H1 (cell line): Measurements from ENCODE around the gene KIF21A. TPM values are rescaled to one million over a fixed set of nuclear protein-coding genes. Genes with fewer than 3 reads are reported as not detected.

Experiments used
- CTCF ChIA-PET: fragments of 300-600 bp; sonication (Branson Sonifier 250); formaldehyde crosslinking; loops from one replicate; lab custom pipeline; 2021; ENCODE audit not compliant: partially characterized antibody; lab: Charles Lee
- POLR2A ChIA-PET: fragments of 300-600 bp; sonication (Branson Sonifier 250); formaldehyde crosslinking; loops from one replicate; lab custom pipeline; 2021; ENCODE audit warnings: inconsistent platforms; ENCODE audit not compliant: partially characterized antibody; lab: Charles Lee
- DNase-seq, 2 experiments: peaks; one replicate each; pipeline versions ENCODE4 v3.0.0 to v3.0.0-alpha.2; 2010 to 2022; ENCODE audit warnings: low spot score in 2 of 2, low read depth in 1 of 2, mixed read lengths in 1 of 2
- FAIRE-seq: peaks from 2 replicates; lab custom pipeline; 2011; peaks lifted over from hg19 to GRCh38; lab: Jason Lieb, UNC
- H2AFZ ChIP-seq: 2 replicates; pipeline ENCODE4 v1.8.1; 2012; ENCODE audit warnings: low read length, inconsistent platforms
- H2AK5ac ChIP-seq: 2 replicates; pipeline ENCODE4 v1.6.1; 2013; ENCODE audit warnings: low read depth, low read length
- H2BK120ac ChIP-seq: replicated peaks from 2 replicates; pipeline ENCODE3; 2013; ENCODE audit warnings: low read depth, low read length, inconsistent platforms
- H2BK12ac ChIP-seq: 2 replicates; pipeline ENCODE4 v1.6.1; 2013; ENCODE audit warnings: low read depth, low read length
- H2BK15ac ChIP-seq: 2 replicates; pipeline ENCODE4 v1.6.1; 2013; ENCODE audit warnings: low read length
- H2BK20ac ChIP-seq: 2 replicates; pipeline ENCODE4 v1.6.1; 2013; ENCODE audit warnings: low read length
- H2BK5ac ChIP-seq: 2 replicates; pipeline ENCODE4 v1.6.1; 2013; ENCODE audit warnings: low read depth, low read length
- H3K14ac ChIP-seq: 2 replicates; pipeline ENCODE4 v1.6.1; 2013; ENCODE audit warnings: inconsistent platforms; ENCODE audit not compliant: insufficient read length
- H3K18ac ChIP-seq: 2 replicates; pipeline ENCODE4 v1.6.1; 2013; ENCODE audit warnings: low read length; ENCODE audit errors: extremely low read depth
- H3K23ac ChIP-seq: 2 replicates; pipeline ENCODE4 v1.6.1; 2013; ENCODE audit warnings: inconsistent platforms; ENCODE audit not compliant: insufficient read length
- H3K23me2 ChIP-seq: 2 replicates; pipeline ENCODE4 v1.6.1; 2013; ENCODE audit warnings: low read depth, low read length
- H3K27ac ChIP-seq: 2 replicates; pipeline ENCODE4 v1.6.1; 2011; ENCODE audit warnings: low read depth, low read length, inconsistent platforms
- H3K27me3 ChIP-seq, 4 experiments: replicated peaks in 1 of 4; 1 replicate in 1 of 4; 2 replicates in 3 of 4; pipeline versions ENCODE4 v1.6.1 to v1.8.1; 2011 to 2013; ENCODE audit warnings: low read length in 3 of 4, mild to moderate bottlenecking in 3 of 4, inconsistent platforms in 2 of 4, mixed read lengths in 2 of 4, moderate library complexity in 1 of 4; ENCODE audit not compliant: control insufficient read depth in 3 of 4, insufficient read depth in 3 of 4; ENCODE audit errors: extremely low read depth in 1 of 4
- H3K36me3 ChIP-seq, 4 experiments: 2 replicates each; pipeline versions ENCODE4 v1.6.1 to v1.8.1; 2011 to 2013; ENCODE audit warnings: mild to moderate bottlenecking in 4 of 4, low read length in 3 of 4, moderate library complexity in 2 of 4, control low read depth in 1 of 4, inconsistent platforms in 1 of 4; ENCODE audit not compliant: insufficient read depth in 4 of 4, control insufficient read depth in 2 of 4
- H3K4ac ChIP-seq: replicated peaks from 2 replicates; pipeline ENCODE3; 2013; ENCODE audit warnings: low read length, low read depth, mixed read lengths, inconsistent platforms; ENCODE audit not compliant: insufficient read length
- H3K4me1 ChIP-seq, 4 experiments: replicated peaks in 1 of 4; 1 replicate in 1 of 4; 2 replicates in 3 of 4; pipeline versions ENCODE4 v1.6.1 to v1.8.1; 2011 to 2013; ENCODE audit warnings: low read length in 3 of 4, inconsistent platforms in 2 of 4, mixed read lengths in 1 of 4; ENCODE audit not compliant: insufficient read depth in 4 of 4, control insufficient read depth in 3 of 4
- H3K4me2 ChIP-seq, 2 experiments: 2 replicates each; pipeline versions ENCODE4 v1.6.1 to v1.8.1; 2011 to 2013; ENCODE audit warnings: low read depth in 2 of 2, low read length in 2 of 2, control low read depth in 1 of 2, inconsistent platforms in 1 of 2, mild to moderate bottlenecking in 1 of 2; ENCODE audit not compliant: insufficient read depth in 1 of 2
- H3K4me3 ChIP-seq, 4 experiments: fragments of 200-600, 300-600 bp in 1 of 4; sonication (generic), shearing (Covaris generic), sonication (Bioruptor Twin) in 1 of 4; 2 replicates each; pipeline versions ENCODE4 v1.5.1 to v1.8.1; 2011 to 2016; ENCODE audit warnings: low read length in 4 of 4, low read depth in 3 of 4, control low read depth in 2 of 4, inconsistent platforms in 2 of 4, mild to moderate bottlenecking in 2 of 4, mixed read lengths in 1 of 4, moderate library complexity in 1 of 4; ENCODE audit not compliant: insufficient read depth in 2 of 4; ENCODE audit errors: extremely low read depth in 1 of 4
- H3K56ac ChIP-seq: replicated peaks from 2 replicates; pipeline ENCODE3; 2013; ENCODE audit warnings: low read depth, mild to moderate bottlenecking, mixed read lengths, low read length, inconsistent platforms; ENCODE audit not compliant: insufficient read length
- H3K79me1 ChIP-seq: 2 replicates; pipeline ENCODE4 v1.6.1; 2013; ENCODE audit warnings: low read depth, low read length, control low read depth
- H3K79me2 ChIP-seq, 2 experiments: 2 replicates each; pipeline versions ENCODE4 v1.6.1 to v1.8.1; 2012 to 2013; ENCODE audit warnings: low read length in 2 of 2, mild to moderate bottlenecking in 2 of 2, inconsistent platforms in 1 of 2; ENCODE audit not compliant: insufficient read depth in 2 of 2, control insufficient read depth in 1 of 2
- H3K9ac ChIP-seq, 4 experiments: replicated peaks in 1 of 4; 1 replicate in 1 of 4; 2 replicates in 3 of 4; pipeline versions ENCODE4 v1.6.1 to v1.8.1; 2011 to 2013; ENCODE audit warnings: low read depth in 3 of 4, low read length in 3 of 4, control low read depth in 2 of 4, mild to moderate bottlenecking in 2 of 4, moderate library complexity in 2 of 4, inconsistent platforms in 1 of 4; ENCODE audit errors: extremely low read depth in 1 of 4
- H3K9me3 ChIP-seq, 2 experiments: 2 replicates each; pipeline versions ENCODE4 v1.6.1 to v1.8.1; 2012 to 2013; ENCODE audit warnings: mild to moderate bottlenecking in 2 of 2, moderate library complexity in 2 of 2, control low read depth in 1 of 2, inconsistent platforms in 1 of 2, low read depth in 1 of 2, low read length in 1 of 2, mixed read lengths in 1 of 2; ENCODE audit not compliant: insufficient read depth in 2 of 2
- H4K20me1 ChIP-seq, 2 experiments: replicated peaks in 1 of 2; 2 replicates each; pipeline versions ENCODE3 to v1.8.1; 2011 to 2013; ENCODE audit warnings: inconsistent platforms in 2 of 2, low read length in 2 of 2, mild to moderate bottlenecking in 1 of 2; ENCODE audit not compliant: insufficient read depth in 2 of 2, control insufficient read depth in 1 of 2
- H4K5ac ChIP-seq: 2 replicates; pipeline ENCODE4 v1.6.1; 2013; ENCODE audit warnings: low read length, low read depth, mixed read lengths, inconsistent platforms; ENCODE audit not compliant: insufficient read length
- H4K8ac ChIP-seq: 2 replicates; pipeline ENCODE4 v1.8.0; 2013; ENCODE audit warnings: mild to moderate bottlenecking, moderate library complexity, low read length, inconsistent platforms; ENCODE audit not compliant: insufficient read depth; ENCODE audit errors: extremely low read depth
- H4K91ac ChIP-seq: replicated peaks from 2 replicates; pipeline ENCODE3; 2013; ENCODE audit warnings: low read length, mixed read lengths, inconsistent platforms; ENCODE audit not compliant: insufficient read length
- BCL11A ChIP-seq, 2 experiments: IDR thresholded peaks; one replicate each; pipeline ENCODE4 v1.6.1; 2011; ENCODE audit warnings: low read depth in 2 of 2, low read length in 2 of 2, mild to moderate bottlenecking in 2 of 2
- CREB1 ChIP-seq: IDR thresholded peaks from 2 replicates; pipeline ENCODE4 v1.6.1; 2012; ENCODE audit warnings: inconsistent platforms
- GTF2F1 ChIP-seq: IDR thresholded peaks from 2 replicates; pipeline ENCODE4 v1.6.1; 2012; ENCODE audit warnings: low read depth, low read length, improper control_type of control experiment, borderline replicate concordance
- HDAC2 ChIP-seq, 2 experiments: fragments of 300-600 bp in 1 of 2; sonication (generic) in 1 of 2; IDR thresholded peaks; 2 replicates each; pipeline ENCODE4 v1.6.1; 2011 to 2012; ENCODE audit warnings: low read depth in 2 of 2, low read length in 2 of 2, mild to moderate bottlenecking in 2 of 2, moderate library complexity in 2 of 2, borderline replicate concordance in 1 of 2, inconsistent platforms in 1 of 2
- HDAC6 ChIP-seq: IDR thresholded peaks from one replicate; pipeline ENCODE4 v1.7.1; 2012; ENCODE audit warnings: low read depth, mild to moderate bottlenecking, inconsistent platforms, low read length, moderate library complexity
- KDM5A ChIP-seq: fragments of 200-600 bp; IDR thresholded peaks from 2 replicates; pipeline ENCODE4 v1.7.1; 2012; ENCODE audit warnings: mild to moderate bottlenecking, low read length, inconsistent platforms, mixed read lengths
- NANOG ChIP-seq: IDR thresholded peaks from 2 replicates; pipeline ENCODE4 v1.6.1; 2011; ENCODE audit warnings: low read length, low read depth, mild to moderate bottlenecking, inconsistent platforms; ENCODE audit not compliant: insufficient read depth, poor library complexity, severe bottlenecking
- POU5F1 ChIP-seq: IDR thresholded peaks from 2 replicates; pipeline ENCODE4 v1.6.1; 2011; ENCODE audit warnings: low read depth, mild to moderate bottlenecking, low read length, moderate library complexity
- RXRA ChIP-seq: IDR thresholded peaks from 2 replicates; pipeline ENCODE4 v1.6.1; 2011; ENCODE audit warnings: low read depth, mild to moderate bottlenecking, low read length, moderate library complexity; ENCODE audit not compliant: insufficient read depth
- SIRT6 ChIP-seq: IDR thresholded peaks from one replicate; pipeline ENCODE4 v1.7.1; 2012; ENCODE audit warnings: low read length, inconsistent platforms
- SUZ12 ChIP-seq: fragments of 200-600 bp; sonication (generic); IDR thresholded peaks from 2 replicates; pipeline ENCODE4 v1.6.1; 2012; ENCODE audit warnings: mild to moderate bottlenecking, inconsistent platforms, low read length, moderate library complexity, mixed read lengths
- TAF7 ChIP-seq: optimal IDR thresholded peaks from 2 replicates; pipeline ENCODE3; 2011; ENCODE audit warnings: low read depth, mild to moderate bottlenecking, inconsistent platforms, low read length, moderate library complexity, borderline replicate concordance
- polyA plus RNA-seq, 7 experiments: library from polyadenylated mRNA; depleted of rRNA in 3 of 7; stranded (reverse) in 5 of 7; unstranded in 2 of 7; fragments of >200 nt in 5 of 7; fragments of 200-250 nt in 2 of 7; gene quantifications; 1 replicate in 5 of 7; 2 replicates in 1 of 7; 4 replicates in 1 of 7; pipeline versions ENCODE4 v1.2.1 to v1.2.3, GENCODE V29; 2011 to 2013; ENCODE audit warnings: missing spikeins in 2 of 7, mixed read lengths in 2 of 7
- total RNA-seq: library from RNA; stranded (reverse); fragmentation: NEBNext Ultra II Directional; extraction: Animal tissue kit (Norgen Biotek cat#: 25700); gene quantifications from 2 replicates; pipeline ENCODE4 v1.2.1, GENCODE V29; 2021
- TF ChIP-seq, protein P1 (sequence below): IDR thresholded peaks from 2 replicates; pipeline ENCODE4 v1.6.1; 2011; ENCODE audit warnings: low read length, improper control_type of control experiment
- TF ChIP-seq, protein P2 (sequence below): IDR thresholded peaks from 2 replicates; pipeline ENCODE4 v1.6.1; 2011; ENCODE audit warnings: low read depth, mild to moderate bottlenecking, low read length; ENCODE audit not compliant: insufficient read depth

KIF21A gene
- total and polyA plus RNA-seq, 2 of the 8 experiments (the other 6 are each of a cell fraction or from before 2014, with no cell fraction given): 10.0 to 26.0 TPM

DNA sequence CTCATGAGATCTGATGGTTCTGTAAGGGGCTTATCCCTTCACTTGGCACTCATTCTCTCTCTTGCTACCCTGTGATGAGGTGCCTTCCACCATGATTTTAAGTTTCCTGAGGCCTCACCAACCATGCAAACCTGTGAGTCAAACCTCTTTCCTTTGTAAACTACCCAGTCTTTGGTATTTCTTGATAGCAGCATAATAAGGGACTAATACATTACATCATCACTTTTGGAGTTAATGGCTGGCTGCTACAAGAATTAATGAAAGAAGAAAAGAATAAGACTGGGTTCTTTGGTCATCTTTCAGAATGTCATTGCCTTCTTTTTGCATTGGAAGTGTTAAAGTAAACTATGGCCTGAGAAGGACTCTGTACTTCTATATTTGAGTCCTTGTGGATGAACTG is 5.1 kb upstream of the KIF21A start:
- Histone ChIP-seq H3K23me2 (peaks cover 3% of the 10 kb centered on the region; the same call in 1 of the 2 replicates), H3K4ac (no peak overlapping the region), H3K9me3 (no peaks in the 10 kb centered on the region), H2BK12ac (no peak overlapping the region), H3K56ac (no peak overlapping the region), H3K4me3 (no peak overlapping the region), H2AFZ (no peak overlapping the region), H2BK15ac (no peak overlapping the region), H3K23ac (no peak overlapping the region), H4K20me1 (no peaks in the 10 kb centered on the region), H3K18ac (no peak overlapping the region), H2BK5ac (no peak overlapping the region), H2BK120ac (no peak overlapping the region), H3K4me1 (peaks cover 0 to 12% (median 7%) of the 10 kb centered on the region in 4 experiments; a peak in 5 of 7 replicates), H4K8ac (no peak overlapping the region), H3K27me3 (no peaks in the 10 kb centered on the region; a peak in 2 of 7 replicates), H3K79me1 (no peaks in the 10 kb centered on the region), H4K91ac (no peak overlapping the region), H3K14ac (no peak overlapping the region), H3K36me3 (no peaks in the 10 kb centered on the region), H4K5ac (no peak overlapping the region), H3K79me2 (no peaks in the 10 kb centered on the region), H2BK20ac (no peak overlapping the region), H3K4me2 (no peak overlapping the region), H3K27ac (no peak overlapping the region), H2AK5ac (no peak overlapping the region), H3K9ac (no peak overlapping the region)
- ChIA-PET POLR2A (no interaction called here), CTCF (no interaction called here)
- DNase-seq (no peak), FAIRE-seq (no peak)
- TF ChIP-seq SUZ12: no peak
- no peak for TF ChIP-seq TAF7
- TF ChIP-seq GTF2F1: no peak
- TF ChIP-seq CREB1: no peak
- no peak for TF ChIP-seq KDM5A
- TF ChIP-seq HDAC2 (IDR thresholded peaks at IDR 0.05; ENCODE audit: borderline replicate concordance in 1 of 2, low read depth in 2 of 2, low read length in 2 of 2): no peak
- TF ChIP-seq, protein P1, sequence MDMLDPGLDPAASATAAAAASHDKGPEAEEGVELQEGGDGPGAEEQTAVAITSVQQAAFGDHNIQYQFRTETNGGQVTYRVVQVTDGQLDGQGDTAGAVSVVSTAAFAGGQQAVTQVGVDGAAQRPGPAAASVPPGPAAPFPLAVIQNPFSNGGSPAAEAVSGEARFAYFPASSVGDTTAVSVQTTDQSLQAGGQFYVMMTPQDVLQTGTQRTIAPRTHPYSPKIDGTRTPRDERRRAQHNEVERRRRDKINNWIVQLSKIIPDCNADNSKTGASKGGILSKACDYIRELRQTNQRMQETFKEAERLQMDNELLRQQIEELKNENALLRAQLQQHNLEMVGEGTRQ: no peak
- no peak for TF ChIP-seq NANOG
- TF ChIP-seq HDAC6: no peak
- no peak for TF ChIP-seq SIRT6
- TF ChIP-seq, protein P2, sequence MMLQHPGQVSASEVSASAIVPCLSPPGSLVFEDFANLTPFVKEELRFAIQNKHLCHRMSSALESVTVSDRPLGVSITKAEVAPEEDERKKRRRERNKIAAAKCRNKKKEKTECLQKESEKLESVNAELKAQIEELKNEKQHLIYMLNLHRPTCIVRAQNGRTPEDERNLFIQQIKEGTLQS: no peak
- no peak for TF ChIP-seq RXRA
- no peak for TF ChIP-seq BCL11A (IDR thresholded peaks at IDR 0.05; ENCODE audit: low read depth in 2 of 2, low read length in 2 of 2)
- no peak for TF ChIP-seq POU5F1
